B cell (primary cell): ENCODE data around the gene ADH6.

Experiments
- CTCF ChIP-seq: fragments of 200-600 bp; IDR thresholded peaks from one replicate; pipeline ENCODE4 v1.8.0; 2022; ENCODE audit warnings: antibody characterized with exemption, mild to moderate bottlenecking
- EZH2 ChIP-seq: IDR thresholded peaks from 2 replicates; pipeline ENCODE4 v1.6.1; 2012; ENCODE audit warnings: borderline replicate concordance, low read depth, mild to moderate bottlenecking, moderate library complexity, low read length; ENCODE audit not compliant: insufficient read depth, poor library complexity, severe bottlenecking

GRCh38 chr4:99185581-99185980, 33.5 kb downstream of the ADH6 start:
- TF ChIP-seq CTCF: no peak
- no peak for TF ChIP-seq EZH2
